ENCODE data around the gene CADM2.

- TF ChIP-seq POLR2A (IDR thresholded peaks at IDR 0.05; ENCODE audit: low read length) (no peak), GATA1 (IDR thresholded peaks at IDR 0.05; ENCODE audit: low read depth, low read length) (no peak)
Measured at GRCh38 chr3:85298032-85298431, 339.2 kb downstream of the CADM2 start.

All from erythroblast (primary cell).